Activated naive CD4-positive, alpha-beta T cell treated with anti-CD3 and anti-CD28 coated beads for 36 hours (primary cell): Measurements from ENCODE around the gene PBX4. TPM values are rescaled to one million over a fixed set of nuclear protein-coding genes. Genes with fewer than 3 reads are reported as not detected.

Experiments used
- CTCF ChIA-PET: fragments of 350-600 bp; sonication (Branson Sonifier 250); formaldehyde crosslinking; loops from one replicate; lab custom pipeline; 2021; ENCODE audit warnings: antibody characterized with exemption; lab: Charles Lee
- DNase-seq: peaks from one replicate; pipeline ENCODE4 v3.0.0-alpha.2; 2020
- H3K27ac Mint-ChIP-seq: one replicate; pipeline ENCODE4 v1.8.0; 2021; ENCODE audit warnings: mild to moderate bottlenecking, mixed read lengths
- H3K27me3 Mint-ChIP-seq: one replicate; pipeline ENCODE4 v1.8.0; 2021; ENCODE audit warnings: low read depth, mixed read lengths
- H3K36me3 Mint-ChIP-seq: one replicate; pipeline ENCODE4 v1.8.0; 2021; ENCODE audit warnings: low read depth, mixed read lengths
- H3K4me1 Mint-ChIP-seq: one replicate; pipeline ENCODE4 v1.8.0; 2021; ENCODE audit warnings: low read depth, mixed read lengths
- H3K4me3 Mint-ChIP-seq: one replicate; pipeline ENCODE4 v1.8.0; 2021; ENCODE audit warnings: mild to moderate bottlenecking, moderate library complexity, mixed read lengths
- H3K9me3 Mint-ChIP-seq: one replicate; pipeline ENCODE4 v1.8.0; 2021; ENCODE audit warnings: mixed read lengths
- intact Hi-C: fragments of 100-400 bp; cut with micrococcal nuclease; formaldehyde crosslinking; loops from one replicate; pipeline ENCODE4 v1.15.1; 2023
- total RNA-seq, 2 experiments: library from RNA; stranded (reverse); gene quantifications; one replicate each; pipeline ENCODE4 v1.2.3, GENCODE V29; 2021

Gene PBX4
- total RNA-seq, 2 experiments from 2014 or later: 13.5 to 17.5 TPM

- no peak overlapping the region for H3K4me3 Mint-ChIP-seq
- peaks cover 8% of the 10 kb centered on the region for H3K4me1 Mint-ChIP-seq
- no peaks in the 10 kb centered on the region for H3K9me3 Mint-ChIP-seq
- no peaks in the 10 kb centered on the region for H3K27me3 Mint-ChIP-seq
- no peak overlapping the region for H3K27ac Mint-ChIP-seq
- CTCF ChIA-PET: interaction anchor here (0.7 to 2.8 kb wide), 4 partner anchors 8 to 97 kb away, joined by 3 to 8 read pairs (median 5); partner anchors contain the start of gene GMIP
- intact Hi-C loops: no loop called here
- no peaks in the 10 kb centered on the region for H3K36me3 Mint-ChIP-seq
- DNase-seq: no peak
These were observed 71.7 kb downstream of the PBX4 start for GRCh38 chr19:19546751-19547162.

- no peak for DNase-seq
- H3K27me3 Mint-ChIP-seq: peaks cover under 1% of the 10 kb centered on the region
- H3K36me3 Mint-ChIP-seq: no peaks in the 10 kb centered on the region
- intact Hi-C loops: no loop called here
- CTCF ChIA-PET: interaction anchor here (1.1 to 1.2 kb wide), 2 partner anchors 9 to 98 kb away, joined by 4 to 6 read pairs; partner anchors contain the start of gene GMIP
- peaks cover 14% of the 10 kb centered on the region for H3K4me1 Mint-ChIP-seq
- no peak overlapping the region for H3K4me3 Mint-ChIP-seq
- no peaks in the 10 kb centered on the region for H3K9me3 Mint-ChIP-seq
- H3K27ac Mint-ChIP-seq: no peak overlapping the region
These were observed 72.8 kb downstream of the PBX4 start for GRCh38 chr19:19545707-19546106.

GRCh38 chr19:19544954-19545591 is 73.4 kb downstream of the PBX4 start:
- Mint-ChIP-seq H3K4me1 (peaks cover 16% of the 10 kb centered on the region), H3K27me3 (peaks cover 3% of the 10 kb centered on the region), H3K4me3 (no peak overlapping the region), H3K36me3 (no peaks in the 10 kb centered on the region), H3K9me3 (no peaks in the 10 kb centered on the region), H3K27ac (no peak overlapping the region)
- DNase-seq: no peak
- CTCF ChIA-PET: interaction anchor here (1.2 kb wide), 1 partner anchor 9 kb away, joined by 6 read pairs; no protein-coding TSS in a partner anchor
- intact Hi-C loops: no loop called here

- Mint-ChIP-seq H3K4me3 (no peak overlapping the region), H3K36me3 (no peaks in the 10 kb centered on the region), H3K27me3 (peaks cover 3% of the 10 kb centered on the region), H3K27ac (no peak overlapping the region), H3K9me3 (no peaks in the 10 kb centered on the region), H3K4me1 (peaks cover 16% of the 10 kb centered on the region)
- CTCF ChIA-PET: interaction anchor here (1.6 kb wide), 1 partner anchor 10 kb away, joined by 7 read pairs; no protein-coding TSS in a partner anchor
- intact Hi-C loops: no loop called here
- DNase-seq: no peak
These were observed 74.1 kb downstream of the PBX4 start for GRCh38 chr19:19544257-19544953.

- CTCF ChIA-PET: interaction anchor here (0.7 to 1.6 kb wide), 2 partner anchors 11 kb away, joined by 3 to 7 read pairs; no protein-coding TSS in a partner anchor
- Mint-ChIP-seq H3K4me3 (no peak overlapping the region), H3K27me3 (peaks cover 7% of the 10 kb centered on the region), H3K27ac (no peak overlapping the region), H3K4me1 (peaks cover 23% of the 10 kb centered on the region), H3K36me3 (no peaks in the 10 kb centered on the region), H3K9me3 (no peaks in the 10 kb centered on the region)
- DNase-seq: no peak
- intact Hi-C loops: no loop called here
These were observed 74.8 kb downstream of the PBX4 start for GRCh38 chr19:19543640-19544039.

GRCh38 chr19:19543101-19543500 is 75.4 kb downstream of the PBX4 start:
- DNase-seq: no peak
- CTCF ChIA-PET: interaction anchor here (0.7 to 1.6 kb wide), 2 partner anchors 11 to 12 kb away, joined by 3 to 7 read pairs; no protein-coding TSS in a partner anchor
- H3K27ac Mint-ChIP-seq: no peak overlapping the region
- intact Hi-C loops: no loop called here
- H3K27me3 Mint-ChIP-seq: peaks cover 8% of the 10 kb centered on the region
- no peak overlapping the region for H3K4me3 Mint-ChIP-seq
- H3K9me3 Mint-ChIP-seq: no peaks in the 10 kb centered on the region
- peaks cover 26% of the 10 kb centered on the region for H3K4me1 Mint-ChIP-seq
- H3K36me3 Mint-ChIP-seq: no peaks in the 10 kb centered on the region

- no peak for DNase-seq
- CTCF ChIA-PET: interaction anchor here (1.6 kb wide), 1 partner anchor 12 kb away, joined by 7 read pairs; no protein-coding TSS in a partner anchor
- H3K36me3 Mint-ChIP-seq: no peaks in the 10 kb centered on the region
- H3K4me1 Mint-ChIP-seq: peaks cover 30% of the 10 kb centered on the region
- intact Hi-C loops: no loop called here
- no peaks in the 10 kb centered on the region for H3K9me3 Mint-ChIP-seq
- no peak overlapping the region for H3K27ac Mint-ChIP-seq
- H3K27me3 Mint-ChIP-seq: peaks cover 8% of the 10 kb centered on the region
- H3K4me3 Mint-ChIP-seq: no peak overlapping the region
These were observed 76.0 kb downstream of the PBX4 start for GRCh38 chr19:19542507-19542906.

GRCh38 chr19:19541616-19542015 is 76.9 kb downstream of the PBX4 start:
- intact Hi-C loops: no loop called here

GRCh38 chr19:19540715-19541515 is 77.6 kb downstream of the PBX4 start:
- Mint-ChIP-seq H3K4me1 (peaks cover 33% of the 10 kb centered on the region), H3K4me3 (peak overlapping the region; percentile 62), H3K36me3 (no peaks in the 10 kb centered on the region), H3K27me3 (peaks cover 8% of the 10 kb centered on the region), H3K9me3 (no peaks in the 10 kb centered on the region), H3K27ac (no peak overlapping the region)
- CTCF ChIA-PET: interaction anchor here (0.6 to 1.6 kb wide), 3 partner anchors 9 to 492 kb away, joined by 3 to 14 read pairs (median 6); no protein-coding TSS in a partner anchor
- intact Hi-C loops: loop anchor here (1.0 kb wide), 1 partner anchor 57 kb away; no protein-coding TSS in a partner anchor
- DNase-seq: peak; percentile 87

More at GRCh38 chr19:19541616-19542015, 76.9 kb downstream of the PBX4 start:
- H3K27ac Mint-ChIP-seq: no peak overlapping the region
- H3K4me3 Mint-ChIP-seq: no peak overlapping the region
- H3K9me3 Mint-ChIP-seq: no peaks in the 10 kb centered on the region
- no peaks in the 10 kb centered on the region for H3K36me3 Mint-ChIP-seq
- peaks cover 33% of the 10 kb centered on the region for H3K4me1 Mint-ChIP-seq
- peaks cover 8% of the 10 kb centered on the region for H3K27me3 Mint-ChIP-seq
- CTCF ChIA-PET: interaction anchor here (0.6 to 1.6 kb wide), 3 partner anchors 9 to 493 kb away, joined by 3 to 14 read pairs (median 6); no protein-coding TSS in a partner anchor
- DNase-seq: no peak

- CTCF ChIA-PET: interaction anchor here (1.6 kb wide), 1 partner anchor 8 kb away, joined by 14 read pairs; no protein-coding TSS in a partner anchor
- Mint-ChIP-seq H3K4me1 (peaks cover 33% of the 10 kb centered on the region), H3K27me3 (peaks cover 8% of the 10 kb centered on the region), H3K4me3 (peak overlapping the region; percentile 62), H3K9me3 (no peaks in the 10 kb centered on the region), H3K27ac (no peak overlapping the region), H3K36me3 (no peaks in the 10 kb centered on the region)
- intact Hi-C loops: loop anchor here (1.0 kb wide), 1 partner anchor 58 kb away; no protein-coding TSS in a partner anchor
- DNase-seq: peak; percentile 77
These were observed 78.3 kb downstream of the PBX4 start for GRCh38 chr19:19540064-19540714.

- no peaks in the 10 kb centered on the region for H3K9me3 Mint-ChIP-seq
- H3K27ac Mint-ChIP-seq: no peak overlapping the region
- CTCF ChIA-PET: interaction anchor here (1.2 kb wide), 1 partner anchor 104 kb away, joined by 4 read pairs; the partner anchor contains the start of gene GMIP
- H3K36me3 Mint-ChIP-seq: no peaks in the 10 kb centered on the region
- H3K4me1 Mint-ChIP-seq: peaks cover 33% of the 10 kb centered on the region
- H3K27me3 Mint-ChIP-seq: peaks cover 8% of the 10 kb centered on the region
- no peak overlapping the region for H3K4me3 Mint-ChIP-seq
- no peak for DNase-seq
- intact Hi-C loops: loop anchor here (1.0 to 10.0 kb wide), 3 partner anchors 59 to 235 kb away; partner anchors contain the start of gene ZNF14
These were observed 78.8 kb downstream of the PBX4 start for GRCh38 chr19:19539698-19540063.
